GM23338 (cell line): ENCODE results near the gene PACS2. TPM values are rescaled to one million over a fixed set of nuclear protein-coding genes. Genes with fewer than 3 reads are reported as not detected.

Experiments used
- ATAC-seq: fragments of 200-7000 bp; cut with Tn5 transposase; 3 replicates; pipeline ENCODE4 v1.9.1; 2020
- DNase-seq: peaks from one replicate; pipeline ENCODE4 v3.0.0-alpha.2; 2015; ENCODE audit warnings: low spot score
- H2AFZ ChIP-seq: fragments of 200-600 bp; sonication (generic); 2 replicates; pipeline ENCODE4 v1.8.0; 2016; ENCODE audit warnings: antibody characterized with exemption, mild to moderate bottlenecking, moderate library complexity
- H3F3A ChIP-seq: fragments of 200-600 bp; sonication (generic); replicated peaks from 2 replicates; pipeline ENCODE4 v1.8.0; 2017; ENCODE audit warnings: antibody characterized with exemption, mixed run types, low read depth
- H3K27ac ChIP-seq: fragments of 200-600 bp; sonication (generic); 2 replicates; pipeline ENCODE4 v1.6.1; 2016; ENCODE audit warnings: low read depth
- H3K27me3 ChIP-seq: fragments of 200-600 bp; sonication (generic); 2 replicates; pipeline ENCODE4 v1.8.0; 2016; ENCODE audit warnings: mild to moderate bottlenecking, mixed run types, moderate library complexity; ENCODE audit not compliant: insufficient read depth
- H3K36me3 ChIP-seq: fragments of 200-600 bp; sonication (generic); 2 replicates; pipeline ENCODE4 v1.8.0; 2016; ENCODE audit warnings: mild to moderate bottlenecking; ENCODE audit not compliant: insufficient read depth
- H3K4me1 ChIP-seq: fragments of 200-600 bp; sonication (generic); 2 replicates; pipeline ENCODE4 v1.8.0; 2016; ENCODE audit warnings: mild to moderate bottlenecking, moderate library complexity; ENCODE audit not compliant: insufficient read depth
- H3K4me2 ChIP-seq: fragments of 200-600 bp; sonication (generic); 2 replicates; pipeline ENCODE4 v1.7.1; 2017; ENCODE audit warnings: mixed run types
- H3K4me3 ChIP-seq: fragments of 200-600 bp; sonication (generic); 2 replicates; pipeline ENCODE4 v1.6.1; 2016; ENCODE audit warnings: mixed run types
- H3K79me2 ChIP-seq: fragments of 200-600 bp; sonication (generic); replicated peaks from 2 replicates; pipeline ENCODE4 v1.8.0; 2017; ENCODE audit warnings: mild to moderate bottlenecking; ENCODE audit not compliant: insufficient read depth
- H3K9me2 ChIP-seq: fragments of 200-600 bp; sonication (generic); 2 replicates; pipeline ENCODE4 v1.8.0; 2017; ENCODE audit not compliant: insufficient read depth
- H4K20me1 ChIP-seq: fragments of 200-600 bp; sonication (generic); replicated peaks from 2 replicates; pipeline ENCODE4 v1.8.0; 2017; ENCODE audit warnings: mild to moderate bottlenecking; ENCODE audit not compliant: insufficient read depth
- H3K27ac Mint-ChIP-seq: 2 replicates; pipeline ENCODE4 v1.8.0; 2020; ENCODE audit warnings: inconsistent platforms, mild to moderate bottlenecking, moderate library complexity, mixed read lengths
- H3K27me3 Mint-ChIP-seq: 3 replicates; pipeline ENCODE4 v1.8.0; 2022; ENCODE audit warnings: low read depth, mild to moderate bottlenecking, moderate library complexity, mixed read lengths, inconsistent platforms; ENCODE audit not compliant: insufficient read depth, poor library complexity
- H3K36me3 Mint-ChIP-seq: 3 replicates; pipeline ENCODE4 v1.8.0; 2021; ENCODE audit warnings: low read depth, mild to moderate bottlenecking, inconsistent platforms, moderate library complexity, mixed read lengths
- H3K4me1 Mint-ChIP-seq: 3 replicates; pipeline ENCODE4 v1.8.0; 2020; ENCODE audit warnings: mild to moderate bottlenecking, inconsistent platforms, mixed read lengths
- H3K4me3 Mint-ChIP-seq: 3 replicates; pipeline ENCODE4 v1.8.0; 2021; ENCODE audit warnings: moderate library complexity, mild to moderate bottlenecking, inconsistent platforms, mixed read lengths
- H3K9me3 Mint-ChIP-seq: 3 replicates; pipeline ENCODE4 v1.8.0; 2020; ENCODE audit warnings: moderate library complexity, mild to moderate bottlenecking, inconsistent platforms, mixed read lengths
- EZH2phosphoT487 ChIP-seq: fragments of 200-600 bp; sonication (generic); IDR thresholded peaks from one replicate; pipeline ENCODE4 v1.8.1; 2018; ENCODE audit warnings: antibody characterized with exemption; ENCODE audit not compliant: unreplicated experiment
- JUNB ChIP-seq: IDR thresholded peaks from one replicate; pipeline ENCODE4 v1.6.1; 2016; ENCODE audit warnings: antibody characterized with exemption; ENCODE audit not compliant: unreplicated experiment
- STAT1 ChIP-seq: IDR thresholded peaks from one replicate; pipeline ENCODE4 v1.6.1; 2016; ENCODE audit warnings: antibody characterized with exemption; ENCODE audit not compliant: unreplicated experiment
- ZNF114 ChIP-seq: fragments of 250-450 bp; sonication (Bioruptor Pico); IDR thresholded peaks from 2 replicates; pipeline ENCODE4 v1.5.0; 2020; ENCODE audit warnings: mild to moderate bottlenecking, moderate library complexity
- ZNF331 ChIP-seq: fragments of 250-450 bp; sonication (Bioruptor Pico); IDR thresholded peaks from 2 replicates; pipeline ENCODE4 v1.5.0; 2020; ENCODE audit warnings: low read depth, mild to moderate bottlenecking, moderate library complexity
- ZNF462 ChIP-seq: fragments of 250-450 bp; sonication (Bioruptor Pico); IDR thresholded peaks from 2 replicates; pipeline ENCODE4 v1.5.0; 2020; ENCODE audit warnings: mild to moderate bottlenecking, moderate library complexity
- polyA plus RNA-seq: library from polyadenylated mRNA; unstranded; fragments of >200 nt; fragmentation: Nextera tagmentation; extraction: Ambion mirVana; gene quantifications from 2 replicates; pipeline ENCODE4 v1.2.1, GENCODE V29; 2016
- total RNA-seq: library from RNA; depleted of rRNA; stranded (reverse); fragments of >200 nt; shearing (Covaris generic); gene quantifications from 2 replicates; pipeline ENCODE4 v1.2.3, GENCODE V29; 2014

Gene PACS2
- total and polyA plus RNA-seq, 2 experiments from 2014 or later, result 22.5 to 79.0 TPM

DNA sequence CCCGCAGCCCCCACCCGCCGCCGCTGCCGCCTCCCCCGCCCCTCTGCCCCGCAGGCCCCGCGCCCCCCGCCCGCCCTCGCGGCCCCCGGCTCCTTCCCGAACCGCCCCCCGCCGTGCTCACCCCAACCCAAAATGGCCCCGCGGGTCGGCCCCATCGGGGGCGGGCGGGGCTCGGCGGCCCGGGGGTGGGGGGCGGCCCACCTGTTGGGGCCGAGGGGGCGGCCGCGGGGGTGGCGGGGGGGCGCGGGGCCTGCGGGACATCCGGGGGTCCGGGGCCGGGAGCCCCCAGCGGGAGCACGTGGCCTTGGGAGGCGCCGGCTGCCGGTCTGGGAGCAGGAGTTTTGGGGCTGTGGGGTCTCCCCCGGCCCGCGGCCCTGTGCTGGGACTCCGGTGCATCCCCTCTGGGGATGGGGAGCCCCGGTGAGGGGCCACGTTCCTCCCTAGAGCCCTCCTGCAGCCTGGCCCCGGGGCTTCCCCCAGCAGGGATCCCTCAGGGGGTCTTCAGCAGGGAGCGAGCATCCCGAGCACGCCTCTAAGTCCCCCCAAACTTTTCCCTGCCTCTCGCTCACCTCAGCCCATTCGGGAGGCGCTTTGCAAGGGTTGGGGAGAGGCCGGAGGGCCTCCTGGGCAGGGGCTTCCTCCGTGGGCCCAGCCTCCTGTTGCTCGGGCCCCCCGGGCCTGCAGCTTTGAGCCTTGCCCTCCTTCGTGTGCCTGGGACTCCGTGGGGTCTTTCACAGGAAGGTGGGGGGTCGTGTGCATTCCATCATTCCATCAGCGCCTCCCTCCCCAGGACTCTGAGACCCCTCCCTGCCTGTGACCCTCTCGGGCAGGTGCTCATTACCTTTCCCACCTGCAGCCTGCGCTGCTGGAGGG is 105.8 kb downstream of the PACS2 start (continued):
- TF ChIP-seq ZNF462 (CRISPR knock-in tag), result no peak
- no peak for TF ChIP-seq JUNB
- TF ChIP-seq EZH2phosphoT487, result no peak
- TF ChIP-seq ZNF331 (CRISPR knock-in tag), result no peak
- TF ChIP-seq STAT1, result no peak
- TF ChIP-seq ZNF114 (CRISPR knock-in tag), result no peak

DNA sequence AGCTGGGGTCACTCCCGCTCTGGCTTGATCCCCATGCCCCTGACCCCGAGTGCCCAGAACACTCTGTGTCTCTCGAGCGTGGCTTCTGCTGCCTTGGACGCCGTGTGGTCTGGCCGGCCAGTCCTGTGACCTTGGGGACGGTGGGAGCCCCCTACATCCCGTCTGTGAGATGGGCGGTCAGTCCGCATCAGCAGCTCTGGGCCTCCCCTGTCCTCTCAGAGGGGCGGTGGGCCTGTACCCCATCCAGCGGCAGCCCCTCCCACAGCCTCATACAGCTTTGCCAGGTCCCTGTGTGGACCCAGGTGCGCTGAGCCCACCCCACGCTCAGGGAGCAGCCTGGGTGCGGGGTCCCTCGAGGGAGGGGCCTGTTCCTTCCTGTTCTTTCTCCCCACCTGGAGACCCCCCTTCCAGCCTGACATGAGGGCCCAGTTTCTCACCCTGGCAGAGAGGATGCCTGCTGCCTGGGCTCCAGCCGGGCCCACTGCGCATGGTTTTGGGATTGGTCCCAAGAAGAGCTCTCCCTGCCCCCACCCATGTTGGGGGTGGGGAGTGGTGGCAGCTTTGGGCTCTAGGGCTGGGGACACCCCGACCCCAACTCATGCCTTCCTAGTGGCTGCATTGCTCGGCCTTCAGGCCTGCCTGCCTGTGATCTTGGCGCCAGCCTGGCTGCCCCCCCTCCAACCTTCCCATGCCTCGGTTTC is 106.6 kb downstream of the PACS2 start:
- peak overlapping the region; percentile 86 for H3K4me3 ChIP-seq
- peaks cover 21% of the 10 kb centered on the region; the same call in 2 of the 3 replicates for H3K36me3 Mint-ChIP-seq
- TF ChIP-seq ZNF114 (CRISPR knock-in tag), result no peak
- H3K4me2 ChIP-seq, result peak overlapping the region; percentile 92
- peak overlapping the region; percentile 94 for H3K4me3 Mint-ChIP-seq
- H3K27ac Mint-ChIP-seq, result peak overlapping the region; percentile 96
- DNase-seq, result no peak
- H3K4me1 ChIP-seq, result peaks cover 18% of the 10 kb centered on the region
- peaks cover 19% of the 10 kb centered on the region for H3K27me3 Mint-ChIP-seq
- H3K27ac ChIP-seq, result no peak overlapping the region
- peaks cover 61% of the 10 kb centered on the region for H3K79me2 ChIP-seq
- peaks cover 32% of the 10 kb centered on the region for H4K20me1 ChIP-seq
- no peaks in the 10 kb centered on the region for H3K9me2 ChIP-seq
- no peak overlapping the region for H2AFZ ChIP-seq
- no peaks in the 10 kb centered on the region for H3K36me3 ChIP-seq
- H3F3A ChIP-seq, result no peaks in the 10 kb centered on the region
- ATAC-seq, result peak; percentile 9
- H3K4me1 Mint-ChIP-seq, result peaks cover 17% of the 10 kb centered on the region
- H3K27me3 ChIP-seq, result no peaks in the 10 kb centered on the region
- no peaks in the 10 kb centered on the region; the same call in 2 of the 3 replicates for H3K9me3 Mint-ChIP-seq
